Upper lobe of left lung (tissue), 6 donors: ENCODE measurements around the gene SEMA4C. TPM values are rescaled to one million over a fixed set of nuclear protein-coding genes. Genes with fewer than 3 reads are reported as not detected.

Experiments used
- ATAC-seq, 2 donors: fragments of 200-7000 bp; cut with Tn5 transposase; one replicate each; pipeline ENCODE4 v1.9.1; 2022; ENCODE audit warnings: mild to moderate bottlenecking in 2 of 2, moderate library complexity in 2 of 2; ENCODE audit not compliant: low FRiP score in 2 of 2
- DNase-seq, 2 donors: peaks; one replicate each; pipeline ENCODE4 v3.0.0-alpha.2; 2019 to 2020
- H3K27ac ChIP-seq, 4 donors: fragments of 200-600 bp; sonication (generic); one replicate each; pipeline ENCODE4 v1.5.1; 2016 to 2019
- H3K27me3 ChIP-seq, 4 donors: fragments of 200-600 bp; sonication (generic); one replicate each; pipeline ENCODE4 v1.5.1; 2017 to 2019
- H3K36me3 ChIP-seq, 4 donors: fragments of 200-600 bp; sonication (generic); one replicate each; pipeline ENCODE4 v1.5.1; 2016 to 2019
- H3K4me1 ChIP-seq, 4 donors: fragments of 200-600 bp; sonication (generic); one replicate each; pipeline ENCODE4 v1.5.1; 2018 to 2019
- H3K4me3 ChIP-seq, 4 donors: fragments of 200-600 bp; sonication (generic); one replicate each; pipeline ENCODE4 v1.5.1; 2017 to 2019; ENCODE audit warnings: mild to moderate bottlenecking in 2 of 4, moderate library complexity in 1 of 4
- H3K9me3 ChIP-seq, 4 donors: fragments of 200-600 bp; sonication (generic); one replicate each; pipeline ENCODE4 v1.5.1; 2018 to 2019
- CTCF ChIP-seq, 6 experiments: fragments of 450-650 bp in 4 of 6; fragments of 200-600 bp in 2 of 6; sonication (generic) in 2 of 6; IDR thresholded peaks; one replicate each; pipeline ENCODE4 v1.5.1; 2016 to 2019; ENCODE audit warnings: antibody characterized with exemption in 6 of 6
- EP300 ChIP-seq, 4 donors: sonication (generic); formaldehyde crosslinking; IDR thresholded peaks; one replicate each; pipeline ENCODE4 v1.5.1; 2017; ENCODE audit warnings: antibody characterized with exemption in 4 of 4, control low read depth in 2 of 4
- POLR2A ChIP-seq, 4 donors: fragments of 450-650 bp; IDR thresholded peaks; one replicate each; pipeline ENCODE4 v1.5.1; 2016 to 2017; ENCODE audit warnings: antibody characterized with exemption in 4 of 4, mild to moderate bottlenecking in 2 of 4
- POLR2AphosphoS5 ChIP-seq, 2 donors: sonication (generic); formaldehyde crosslinking; IDR thresholded peaks; one replicate each; pipeline ENCODE4 v1.5.1; 2017; ENCODE audit warnings: antibody characterized with exemption in 2 of 2
- WGBS, 2 donors: methylation state at CpG; one replicate each; pipeline ENCODE4 v1.1.5; 2017 to 2018; 5-methylcytosine and 5-hydroxymethylcytosine counted together
- total RNA-seq, 6 donors: library from RNA; depleted of rRNA in 4 of 6; stranded (reverse); fragments of >200 nt in 4 of 6; gene quantifications; one replicate each; pipeline versions ENCODE4 v1.1.0 to v1.2.1, GENCODE V29; 2016 to 2021
- donor health status: DM: no; HTN: no; CAD: no; lungs with moderate emphysema.
- donor health status: DM: no; HTN: yes; CAD: no; lungs with severe emphysema.

Gene SEMA4C
- total RNA-seq, 6 donors from 2014 or later: 14.0 to 43.6 (median 24.2) TPM

DNA sequence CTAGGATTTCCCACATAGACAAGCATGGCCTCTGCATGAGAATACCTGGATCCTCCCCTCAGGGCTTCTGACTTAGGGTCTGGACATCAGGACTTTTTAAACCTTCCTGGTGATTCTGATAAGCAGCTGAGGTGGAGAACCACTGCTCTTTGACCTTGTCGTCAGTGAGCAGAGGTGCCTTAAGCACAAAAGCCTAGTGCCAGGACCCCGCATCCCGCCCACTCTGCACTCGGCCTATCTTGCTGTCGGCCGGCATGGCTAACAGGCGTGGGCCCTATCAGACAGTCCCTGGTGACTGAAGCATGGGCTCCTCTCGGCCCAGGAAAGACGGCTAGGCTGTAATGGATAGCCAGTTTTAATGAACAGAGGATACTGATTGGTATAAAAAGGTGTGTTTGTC is 32.3 kb downstream of the SEMA4C start:
- TF ChIP-seq POLR2AphosphoS5 (IDR thresholded peaks at IDR 0.05) (no peak), POLR2A (IDR thresholded peaks at IDR 0.05) (no peak), EP300 (IDR thresholded peaks at IDR 0.05) (no peak)
- Histone ChIP-seq H3K36me3 (peaks cover 3 to 33% (median 15%) of the 10 kb centered on the region in 4 donors), H3K4me3 (no peak overlapping the region), H3K27me3 (no peaks in the 10 kb centered on the region), H3K27ac (no peak overlapping the region), H3K9me3 (no peaks in the 10 kb centered on the region), H3K4me1 (peaks cover 10 to 22% (median 18%) of the 10 kb centered on the region in 4 donors)
- DNase-seq: no peak
- WGBS, 2 donors: 94 to 97% methylated on average over 6 to 9 of the region's 9 CpGs
- ATAC-seq: no peak

GRCh38 chr2:96835830-96836229 is 34.0 kb downstream of the SEMA4C start:
- H3K36me3 ChIP-seq: peaks cover 4 to 51% (median 28%) of the 10 kb centered on the region in 4 donors
- no peak for DNase-seq
- H3K27me3 ChIP-seq: no peaks in the 10 kb centered on the region
- 96 to 97% methylated on average over 4 of the region's 4 CpGs for WGBS, 2 donors
- H3K27ac ChIP-seq: no peak overlapping the region
- TF ChIP-seq EP300 (IDR thresholded peaks at IDR 0.05) (no peak), POLR2A (IDR thresholded peaks at IDR 0.05) (no peak), POLR2AphosphoS5 (IDR thresholded peaks at IDR 0.05) (no peak), CTCF (IDR thresholded peaks at IDR 0.05) (no peak)
- H3K9me3 ChIP-seq: no peaks in the 10 kb centered on the region
- peaks cover 12 to 25% (median 20%) of the 10 kb centered on the region in 4 donors for H3K4me1 ChIP-seq
- H3K4me3 ChIP-seq: no peak overlapping the region
- ATAC-seq: no peak

- Histone ChIP-seq H3K27me3 (no peaks in the 10 kb centered on the region), H3K4me1 (peaks cover 6 to 14% (median 9%) of the 10 kb centered on the region in 4 donors), H3K4me3 (no peak overlapping the region), H3K27ac (peak overlapping the region; percentile 6 to 43 (median 26)), H3K36me3 (peaks cover 14 to 76% (median 56%) of the 10 kb centered on the region in 4 donors), H3K9me3 (no peaks in the 10 kb centered on the region)
- no peak for TF ChIP-seq POLR2A (IDR thresholded peaks at IDR 0.05)
- TF ChIP-seq POLR2AphosphoS5 (IDR thresholded peaks at IDR 0.05): no peak
- no peak for TF ChIP-seq CTCF (IDR thresholded peaks at IDR 0.05)
- TF ChIP-seq EP300 (IDR thresholded peaks at IDR 0.05): no peak
- peak; percentile 26 to 84 for ATAC-seq
- whole genome bisulfite sequencing, 2 donors: 64 to 68% methylated on average over 16 to 18 of the region's 18 CpGs
- DNase-seq: peak in 1 of 2 donors; percentile 71
These were observed 36.9 kb downstream of the SEMA4C start for GRCh38 chr2:96832754-96833507.

- TF ChIP-seq EP300 (IDR thresholded peaks at IDR 0.05): no peak
- TF ChIP-seq CTCF (IDR thresholded peaks at IDR 0.05): no peak
- TF ChIP-seq POLR2A (IDR thresholded peaks at IDR 0.05): no peak
- no peak for TF ChIP-seq POLR2AphosphoS5 (IDR thresholded peaks at IDR 0.05)
- no peak overlapping the region for H3K4me3 ChIP-seq
- H3K27ac ChIP-seq: peak overlapping the region in 3 of 4 donors; percentile 21 to 43 (median 32)
- H3K4me1 ChIP-seq: peaks cover 6 to 14% (median 9%) of the 10 kb centered on the region in 4 donors
- ATAC-seq (no peak), DNase-seq (no peak)
- 81 to 83% methylated on average over 8 to 11 of the region's 11 CpGs for WGBS, 2 donors
- H3K9me3 ChIP-seq: no peaks in the 10 kb centered on the region
- peaks cover 14 to 77% (median 60%) of the 10 kb centered on the region in 4 donors for H3K36me3 ChIP-seq
- H3K27me3 ChIP-seq: no peaks in the 10 kb centered on the region
These were observed 37.5 kb downstream of the SEMA4C start for GRCh38 chr2:96832408-96832753.

- Histone ChIP-seq H3K27me3 (no peaks in the 10 kb centered on the region), H3K4me3 (no peak overlapping the region), H3K9me3 (no peaks in the 10 kb centered on the region), H3K27ac (no peak overlapping the region), H3K36me3 (peaks cover 14 to 78% (median 65%) of the 10 kb centered on the region in 4 donors), H3K4me1 (peaks cover 6 to 14% (median 9%) of the 10 kb centered on the region in 4 donors)
- ATAC-seq (no peak), DNase-seq (no peak)
- WGBS, 2 donors: 76 to 80% methylated on average over 10 of the region's 10 CpGs
- no peak for TF ChIP-seq CTCF (IDR thresholded peaks at IDR 0.05)
- no peak for TF ChIP-seq POLR2A (IDR thresholded peaks at IDR 0.05)
- TF ChIP-seq POLR2AphosphoS5 (IDR thresholded peaks at IDR 0.05): no peak
- no peak for TF ChIP-seq EP300 (IDR thresholded peaks at IDR 0.05)
These were observed 38.2 kb downstream of the SEMA4C start for GRCh38 chr2:96831679-96832078.
